GM12878 (cell line): Measurements from ENCODE around the gene OTOF. TPM values are rescaled to one million over a fixed set of nuclear protein-coding genes. Genes with fewer than 3 reads are reported as not detected.

ENCODE experiments used
- ATAC-seq: fragments of 200-7000 bp; cut with Tn5 transposase; 3 replicates; pipeline ENCODE4 v1.9.1; 2020; ENCODE audit warnings: mild to moderate bottlenecking, moderate library complexity
- BruUV-seq: library from RNA; stranded (reverse); fragments of 400-500 nt; replicated peaks from 2 replicates; lab custom pipeline; 2021; lab: Mats Ljungman, UMichigan
- CTCF ChIA-PET: fragments of 300-600 bp; sonication (Branson Sonifier 250); formaldehyde crosslinking; extraction: SDS; loops from one replicate; lab custom pipeline; 2021; ENCODE audit warnings: inconsistent platforms; lab: Yijun Ruan, JAX
- POLR2A ChIA-PET: fragments of 350-600 bp; formaldehyde crosslinking; extraction: SDS; loops from one replicate; lab custom pipeline; 2021; ENCODE audit warnings: inconsistent platforms; lab: Charles Lee
- RAD21 ChIA-PET: fragments of 300-600 bp; sonication (Branson Sonifier 250); formaldehyde crosslinking; loops from one replicate; lab custom pipeline; 2023; ENCODE audit warnings: antibody characterized with exemption; ENCODE audit not compliant: unreplicated experiment; lab: Charles Lee
- SMC1A ChIA-PET: fragments of 300-600 bp; sonication (Branson Sonifier 250); formaldehyde crosslinking; loops from one replicate; lab custom pipeline; 2023; ENCODE audit not compliant: unreplicated experiment, uncharacterized antibody; lab: Charles Lee
- DNase-seq: peaks from one replicate; pipeline ENCODE4 v3.0.0-alpha.2; 2011; ENCODE audit warnings: low read depth, low spot score
- FAIRE-seq: peaks from 3 replicates; lab custom pipeline; 2011; peaks lifted over from hg19 to GRCh38; lab: Jason Lieb, UNC
- H2AFZ ChIP-seq: 2 replicates; pipeline ENCODE4 v1.6.0; 2011; ENCODE audit warnings: low read depth, low read length, control low read depth; ENCODE audit not compliant: control insufficient read depth
- H3K27ac ChIP-seq: 2 replicates; pipeline ENCODE4 v1.5.1; 2011; ENCODE audit warnings: control low read depth; ENCODE audit not compliant: control insufficient read depth, insufficient read depth
- H3K27me3 ChIP-seq, 2 experiments: replicated peaks in 1 of 2; 2 replicates each; pipeline versions ENCODE4 v1.6.0 to v1.6.1; 2011; ENCODE audit warnings: low read length in 1 of 2; ENCODE audit not compliant: control insufficient read depth in 2 of 2, insufficient read depth in 2 of 2
- H3K36me3 ChIP-seq, 2 experiments: 2 replicates each; pipeline ENCODE4 v1.5.1; 2011; ENCODE audit warnings: low read length in 1 of 2; ENCODE audit not compliant: control insufficient read depth in 2 of 2, insufficient read depth in 2 of 2
- H3K4me1 ChIP-seq: 2 replicates; pipeline ENCODE4 v1.6.1; 2011; ENCODE audit warnings: mild to moderate bottlenecking, low read length, moderate library complexity, mixed read lengths; ENCODE audit not compliant: control insufficient read depth, insufficient read depth
- H3K4me2 ChIP-seq: 2 replicates; pipeline ENCODE4 v1.6.0; 2011; ENCODE audit warnings: control low read depth; ENCODE audit not compliant: control insufficient read depth, insufficient read depth
- H3K4me3 ChIP-seq: fragments of 200-600 bp; sonication (generic); 2 replicates; pipeline ENCODE4 v1.5.1; 2016
- H3K79me2 ChIP-seq: 2 replicates; pipeline ENCODE4 v1.6.0; 2011; ENCODE audit warnings: low read length; ENCODE audit not compliant: control insufficient read depth, insufficient read depth
- H3K9ac ChIP-seq: 2 replicates; pipeline ENCODE4 v1.8.0; 2011; ENCODE audit warnings: low read length, control low read depth, mixed read lengths; ENCODE audit not compliant: control insufficient read depth, insufficient read depth
- H3K9me3 ChIP-seq: replicated peaks from 3 replicates; pipeline ENCODE4 v1.5.1; 2011; ENCODE audit warnings: mild to moderate bottlenecking, low read length; ENCODE audit not compliant: control insufficient read depth, insufficient read depth
- H4K20me1 ChIP-seq: 2 replicates; pipeline ENCODE4 v1.6.0; 2011; ENCODE audit not compliant: control insufficient read depth, insufficient read depth
- EED ChIP-seq: sonication (generic); IDR thresholded peaks from 2 replicates; pipeline ENCODE4 v1.6.1; 2016; ENCODE audit warnings: antibody characterized with exemption, low read depth
- MEF2A ChIP-seq: IDR thresholded peaks from 2 replicates; pipeline ENCODE4 v1.6.1; 2011; ENCODE audit warnings: low read depth, mild to moderate bottlenecking, low read length, moderate library complexity; ENCODE audit not compliant: insufficient read depth
- NBN ChIP-seq: fragments of 450-650 bp; IDR thresholded peaks from 2 replicates; pipeline ENCODE4 v1.6.1; 2016
- NFYA ChIP-seq: IDR thresholded peaks from 2 replicates; pipeline ENCODE4 v1.6.1; 2011; ENCODE audit warnings: low read depth, mild to moderate bottlenecking, low read length, improper control_type of control experiment, borderline replicate concordance
- PAX5 ChIP-seq: IDR thresholded peaks from 2 replicates; pipeline ENCODE4 v1.6.1; 2011; ENCODE audit warnings: low read depth, low read length, borderline replicate concordance
- RUNX3 ChIP-seq: IDR thresholded peaks from 2 replicates; pipeline ENCODE4 v1.6.1; 2012; ENCODE audit warnings: low read length, inconsistent platforms
- SIX5 ChIP-seq: IDR thresholded peaks from 2 replicates; pipeline ENCODE4 v1.6.1; 2011; ENCODE audit warnings: mild to moderate bottlenecking, low read depth, low read length, moderate library complexity; ENCODE audit not compliant: severe bottlenecking
- TBL1XR1 ChIP-seq: IDR thresholded peaks from 2 replicates; pipeline ENCODE4 v1.6.1; 2012; ENCODE audit warnings: low read depth, low read length, improper control_type of control experiment
- TCF7 ChIP-seq: IDR thresholded peaks from 2 replicates; pipeline ENCODE4 v1.6.1; 2014; ENCODE audit warnings: antibody characterized with exemption, borderline replicate concordance
- ZBTB11 ChIP-seq: fragments of 450-650 bp; formaldehyde crosslinking; IDR thresholded peaks from 2 replicates; pipeline ENCODE4 v1.5.0; 2022; ENCODE audit warnings: mild to moderate bottlenecking, missing genetic modification characterization
- ZNF24 ChIP-seq: fragments of 450-650 bp; IDR thresholded peaks from 2 replicates; pipeline ENCODE4 v1.6.1; 2017; ENCODE audit warnings: antibody characterized with exemption, mild to moderate bottlenecking
- WGBS: methylation state at CpG from one replicate; pipeline ENCODE4 v1.1.6; 2016; ENCODE audit warnings: low lambda C conversion rate; ENCODE audit not compliant: insufficient replicate concordance, insufficient coverage; ENCODE audit errors: missing lambda C conversion rate; 5-methylcytosine and 5-hydroxymethylcytosine counted together
- in situ Hi-C: fragments of 300-500 bp; cut with MboI; formaldehyde crosslinking; loops from 9 replicates; pipeline ENCODE4 v1.14.3; 2018; ENCODE audit warnings: mixed read lengths
- intact Hi-C: fragments of 100-400 bp; cut with micrococcal nuclease; formaldehyde crosslinking; loops from one replicate; pipeline ENCODE4 v1.14.2; 2022; ENCODE audit not compliant: unreplicated experiment
- polyA plus RNA-seq, 11 experiments: library from polyadenylated mRNA; depleted of rRNA in 4 of 11; unstranded in 6 of 11; stranded (reverse) in 5 of 11; fragments of >200 nt; fragmentation: Nextera tagmentation in 4 of 11; fragmentation: Illumina TruSeq in 1 of 11; extraction: Ambion mirVana in 4 of 11; extraction: Trizol in 1 of 11; gene quantifications; 1 replicate in 1 of 11; 2 replicates in 10 of 11; pipeline versions ENCODE4 v1.2.1 to v1.2.3, GENCODE V29; 2011 to 2016; ENCODE audit warnings: inconsistent platforms in 2 of 11, missing spikeins in 2 of 11, low read depth in 1 of 11
- total RNA-seq, 4 experiments: library from RNA; depleted of rRNA in 3 of 4; stranded (reverse); fragments of >200 nt in 3 of 4; fragmentation: Illumina TruSeq in 1 of 4; extraction: Trizol in 1 of 4; gene quantifications; 2 replicates each; pipeline versions ENCODE4 v1.2.1 to v1.2.3, GENCODE V29; 2013 to 2021
- TF ChIP-seq, protein P1 (sequence below): fragments of 450-650 bp; IDR thresholded peaks from 2 replicates; pipeline ENCODE4 v1.6.1; 2017; ENCODE audit warnings: borderline replicate concordance
- TF ChIP-seq, protein P2 (sequence below): fragments of 450-650 bp; IDR thresholded peaks from 2 replicates; pipeline ENCODE4 v1.6.1; 2014; ENCODE audit warnings: mild to moderate bottlenecking
- TF ChIP-seq, protein P3 (sequence below): IDR thresholded peaks from 2 replicates; pipeline ENCODE4 v1.6.1; 2012; ENCODE audit warnings: low read depth, low read length, improper control_type of control experiment

OTOF gene
- total and polyA plus RNA-seq, 10 of the 15 experiments (the other 5 are each of a cell fraction or from before 2014, with no cell fraction given) = under 0.01 to 0.31 (median 0.07) TPM; not detected in 6

GRCh38 chr2:26522751-26523171 lies 44.8 kb upstream of the OTOF start:
- Histone ChIP-seq H3K9me3 (no peaks in the 10 kb centered on the region), H3K79me2 (no peaks in the 10 kb centered on the region), H3K4me3 (no peak overlapping the region), H3K4me1 (no peaks in the 10 kb centered on the region), H3K36me3 (no peaks in the 10 kb centered on the region), H3K4me2 (no peak overlapping the region), H3K27me3 (peaks cover 7 to 8% of the 10 kb centered on the region in 2 experiments), H3K9ac (no peak overlapping the region), H2AFZ (no peak overlapping the region), H4K20me1 (no peaks in the 10 kb centered on the region), H3K27ac (no peak overlapping the region)
- no peak for DNase-seq
- RAD21 ChIA-PET = no interaction called here
- WGBS = 18% methylated on average over 7 of the region's 7 CpGs
- POLR2A ChIA-PET = no interaction called here
- no TSS peak for BruUV-seq
- no peak for FAIRE-seq
- intact Hi-C loops = no loop called here
- SMC1A ChIA-PET = no interaction called here
- no peak for TF ChIP-seq SIX5
- TF ChIP-seq RUNX3 = no peak
- no peak for TF ChIP-seq TCF7
- TF ChIP-seq ZNF24 = no peak
- TF ChIP-seq, protein P1, sequence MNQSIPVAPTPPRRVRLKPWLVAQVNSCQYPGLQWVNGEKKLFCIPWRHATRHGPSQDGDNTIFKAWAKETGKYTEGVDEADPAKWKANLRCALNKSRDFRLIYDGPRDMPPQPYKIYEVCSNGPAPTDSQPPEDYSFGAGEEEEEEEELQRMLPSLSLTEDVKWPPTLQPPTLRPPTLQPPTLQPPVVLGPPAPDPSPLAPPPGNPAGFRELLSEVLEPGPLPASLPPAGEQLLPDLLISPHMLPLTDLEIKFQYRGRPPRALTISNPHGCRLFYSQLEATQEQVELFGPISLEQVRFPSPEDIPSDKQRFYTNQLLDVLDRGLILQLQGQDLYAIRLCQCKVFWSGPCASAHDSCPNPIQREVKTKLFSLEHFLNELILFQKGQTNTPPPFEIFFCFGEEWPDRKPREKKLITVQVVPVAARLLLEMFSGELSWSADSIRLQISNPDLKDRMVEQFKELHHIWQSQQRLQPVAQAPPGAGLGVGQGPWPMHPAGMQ = no peak
- TF ChIP-seq, protein P2, sequence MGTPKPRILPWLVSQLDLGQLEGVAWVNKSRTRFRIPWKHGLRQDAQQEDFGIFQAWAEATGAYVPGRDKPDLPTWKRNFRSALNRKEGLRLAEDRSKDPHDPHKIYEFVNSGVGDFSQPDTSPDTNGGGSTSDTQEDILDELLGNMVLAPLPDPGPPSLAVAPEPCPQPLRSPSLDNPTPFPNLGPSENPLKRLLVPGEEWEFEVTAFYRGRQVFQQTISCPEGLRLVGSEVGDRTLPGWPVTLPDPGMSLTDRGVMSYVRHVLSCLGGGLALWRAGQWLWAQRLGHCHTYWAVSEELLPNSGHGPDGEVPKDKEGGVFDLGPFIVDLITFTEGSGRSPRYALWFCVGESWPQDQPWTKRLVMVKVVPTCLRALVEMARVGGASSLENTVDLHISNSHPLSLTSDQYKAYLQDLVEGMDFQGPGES = no peak
- TF ChIP-seq, protein P3, sequence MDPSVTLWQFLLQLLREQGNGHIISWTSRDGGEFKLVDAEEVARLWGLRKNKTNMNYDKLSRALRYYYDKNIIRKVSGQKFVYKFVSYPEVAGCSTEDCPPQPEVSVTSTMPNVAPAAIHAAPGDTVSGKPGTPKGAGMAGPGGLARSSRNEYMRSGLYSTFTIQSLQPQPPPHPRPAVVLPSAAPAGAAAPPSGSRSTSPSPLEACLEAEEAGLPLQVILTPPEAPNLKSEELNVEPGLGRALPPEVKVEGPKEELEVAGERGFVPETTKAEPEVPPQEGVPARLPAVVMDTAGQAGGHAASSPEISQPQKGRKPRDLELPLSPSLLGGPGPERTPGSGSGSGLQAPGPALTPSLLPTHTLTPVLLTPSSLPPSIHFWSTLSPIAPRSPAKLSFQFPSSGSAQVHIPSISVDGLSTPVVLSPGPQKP = no peak
- no peak for TF ChIP-seq NFYA
- TF ChIP-seq PAX5 = no peak
- no peak for TF ChIP-seq EED
- TF ChIP-seq TBL1XR1 = no peak
- no peak for TF ChIP-seq NBN
- no peak for TF ChIP-seq ZBTB11 (CRISPR knock-in tag)
- TF ChIP-seq MEF2A = no peak
- in situ Hi-C loops = no loop called here
- CTCF ChIA-PET = interaction anchor here (1.0 kb wide), 1 partner anchor 55 kb away, joined by 3 read pairs; no protein-coding TSS in a partner anchor
- no peak for ATAC-seq
